DMS153 treated with DMSO at 0.1 percent for 48 hours (cell line): Measurements from ENCODE around the gene CCNY.

Experiments used
- DNase-seq: peaks from one replicate; lab custom pipeline; 2025; ENCODE audit not compliant: unreplicated experiment; lab: John Stamatoyannopoulos, UW

CCNY gene

GRCh38 chr10:35546824-35547225 is 210.5 kb downstream of the CCNY start:
- DNase-seq = no peak

- DNase-seq = no peak
Observed at GRCh38 chr10:35552650-35553342, 216.5 kb downstream of the CCNY start.

DNA sequence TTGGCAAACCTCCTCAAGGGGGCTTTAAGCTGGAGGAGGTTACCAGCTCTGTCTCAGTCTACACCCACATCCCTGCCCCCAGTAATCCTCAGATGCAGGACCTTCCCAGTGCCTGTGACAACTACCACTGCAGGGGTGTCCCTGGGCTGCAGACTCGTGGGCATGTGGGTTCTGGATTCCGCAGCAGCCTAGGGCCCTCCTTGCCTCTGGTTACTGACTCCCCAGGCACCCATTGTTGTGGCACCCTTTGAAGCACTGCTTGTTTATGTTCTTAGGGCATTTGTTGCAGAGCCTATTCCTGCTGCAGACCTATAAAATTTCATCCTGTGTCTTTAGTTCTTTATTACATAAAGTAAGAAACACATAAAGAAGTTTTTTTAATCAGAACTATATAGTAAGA is 217.7 kb downstream of the CCNY start:
- no peak for DNase-seq

DNA sequence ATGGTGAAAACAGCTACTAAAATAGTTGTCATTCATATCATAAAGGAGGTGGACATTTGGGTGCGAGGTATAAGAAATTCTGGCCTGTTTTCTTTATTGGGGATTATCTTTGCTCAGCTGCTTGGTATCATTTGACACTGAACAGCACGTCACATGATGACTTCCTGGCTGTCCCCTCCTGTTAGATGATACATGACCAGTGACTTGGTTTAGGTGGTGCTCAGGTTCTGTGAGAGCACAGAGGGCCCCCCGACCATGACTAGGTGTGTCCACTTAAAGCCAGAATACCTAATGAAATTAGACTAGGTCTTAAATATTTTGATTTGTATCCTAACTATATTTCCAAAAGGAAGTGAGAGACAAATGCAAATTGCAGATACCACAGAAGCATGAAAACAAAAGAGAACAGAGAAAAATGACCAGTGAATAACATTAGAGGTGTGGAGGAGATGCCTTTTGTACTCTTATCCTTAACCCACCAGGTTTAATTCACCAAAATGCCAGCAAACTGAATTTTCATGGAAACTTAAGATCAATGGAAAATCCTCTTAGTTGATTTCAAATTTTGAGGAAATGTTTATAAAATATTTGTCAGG is 218.2 kb downstream of the CCNY start:
- DNase-seq = no peak

- no peak for DNase-seq
Observed at GRCh38 chr10:35555962-35556930, 219.9 kb downstream of the CCNY start.

DNA sequence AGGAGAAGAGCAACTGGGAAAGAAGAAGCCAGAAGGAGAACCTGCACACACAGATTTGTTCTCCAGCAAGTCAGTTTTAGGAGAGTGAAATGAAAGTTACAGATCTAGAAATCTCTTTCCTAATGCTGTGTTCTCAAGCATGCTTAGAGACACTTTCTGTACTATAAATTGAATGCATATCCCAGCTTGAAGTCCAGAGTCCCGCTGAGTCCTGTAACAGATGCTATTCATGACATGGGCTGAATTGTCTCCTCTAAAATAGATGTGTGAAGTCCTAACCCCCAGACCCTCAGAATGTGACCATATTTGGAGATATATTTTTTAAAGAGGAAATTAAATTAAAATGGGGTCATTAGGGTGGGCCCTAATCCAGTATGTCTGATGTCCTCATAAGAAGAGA is 222.0 kb downstream of the CCNY start:
- no peak for DNase-seq

- no peak for DNase-seq
Observed at GRCh38 chr10:35559416-35559815, 223.1 kb downstream of the CCNY start.

DNA sequence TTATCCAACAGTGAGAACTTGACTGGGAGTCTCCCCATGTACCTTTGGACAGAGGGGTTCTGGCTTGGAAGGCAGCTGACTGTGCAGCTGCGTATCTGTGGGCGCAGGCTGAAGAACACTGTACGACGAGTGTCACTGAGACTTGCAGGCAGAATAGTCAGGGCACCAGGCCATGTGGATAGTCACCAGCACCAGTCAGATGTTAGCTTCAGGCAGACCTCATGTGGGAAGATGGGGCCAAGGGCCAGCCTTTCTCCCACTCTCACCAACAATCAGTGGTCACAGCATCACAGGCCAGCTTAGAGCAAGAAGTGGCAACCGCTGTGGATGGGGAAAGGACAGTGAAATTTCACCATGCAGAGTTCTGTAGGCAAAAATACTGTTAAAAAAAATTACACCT is 225.4 kb downstream of the CCNY start:
- DNase-seq = no peak

- DNase-seq = no peak
Observed at GRCh38 chr10:35562427-35562826, 226.1 kb downstream of the CCNY start.

GRCh38 chr10:35563261-35563891 is 227.1 kb downstream of the CCNY start:
- DNase-seq = peak; percentile 2

DNA sequence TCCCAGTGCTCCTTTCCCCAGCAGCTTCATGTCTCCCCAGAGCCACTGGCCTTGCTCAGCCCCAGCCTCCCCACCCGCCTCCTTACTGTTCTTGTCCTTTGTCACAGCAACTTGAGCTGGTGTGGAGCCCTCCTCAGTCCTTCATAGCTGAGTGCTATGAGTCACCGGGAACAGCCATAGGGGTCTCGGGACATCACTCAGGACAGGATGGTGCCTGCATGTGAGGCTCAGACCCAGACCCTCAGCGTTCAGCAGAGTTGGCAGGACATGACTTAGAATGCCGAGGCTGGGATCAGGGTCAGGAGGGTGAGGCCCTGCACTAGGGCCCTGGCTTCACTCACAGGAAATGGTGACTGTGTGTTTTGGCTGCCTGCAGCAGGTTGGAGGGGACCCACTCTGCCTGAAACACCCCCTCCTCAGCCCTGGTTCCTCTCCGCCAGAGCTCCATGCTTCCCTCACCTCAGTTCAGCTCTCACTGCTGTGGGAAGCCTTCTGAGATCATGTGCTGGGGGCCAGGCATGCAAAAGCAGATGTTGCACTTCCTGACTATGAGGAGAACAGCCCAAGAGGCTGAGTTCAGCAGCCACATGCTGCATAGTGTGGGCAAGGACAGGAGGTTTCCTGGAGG is 228.1 kb downstream of the CCNY start:
- DNase-seq = no peak

GRCh38 chr10:35565602-35566081 is 229.3 kb downstream of the CCNY start:
- DNase-seq = no peak

DNA sequence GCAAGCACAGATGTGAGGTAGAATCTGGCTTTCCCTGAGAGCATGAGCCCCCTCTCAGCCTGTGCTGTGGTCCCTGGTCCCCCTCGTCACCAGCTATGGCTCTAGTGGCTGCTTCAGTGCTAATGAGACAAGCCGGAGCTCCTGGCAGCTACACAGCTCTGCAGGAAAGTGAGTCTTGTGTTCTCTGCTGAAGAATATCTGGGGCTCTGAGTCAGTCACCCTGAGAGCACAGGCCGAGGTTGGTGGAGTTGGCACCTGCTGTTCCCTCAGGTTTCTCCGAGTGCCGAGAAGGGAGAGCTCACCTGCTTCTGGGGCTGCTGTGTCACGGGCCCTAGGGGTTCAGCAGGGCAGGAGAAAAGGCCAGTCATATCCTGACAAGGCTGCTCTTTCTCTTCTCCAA is 231.6 kb downstream of the CCNY start:
- DNase-seq = no peak

- no peak for DNase-seq
Observed at GRCh38 chr10:35568483-35569015, 232.2 kb downstream of the CCNY start.

GRCh38 chr10:35569111-35569707 is 232.9 kb downstream of the CCNY start:
- no peak for DNase-seq

DNA sequence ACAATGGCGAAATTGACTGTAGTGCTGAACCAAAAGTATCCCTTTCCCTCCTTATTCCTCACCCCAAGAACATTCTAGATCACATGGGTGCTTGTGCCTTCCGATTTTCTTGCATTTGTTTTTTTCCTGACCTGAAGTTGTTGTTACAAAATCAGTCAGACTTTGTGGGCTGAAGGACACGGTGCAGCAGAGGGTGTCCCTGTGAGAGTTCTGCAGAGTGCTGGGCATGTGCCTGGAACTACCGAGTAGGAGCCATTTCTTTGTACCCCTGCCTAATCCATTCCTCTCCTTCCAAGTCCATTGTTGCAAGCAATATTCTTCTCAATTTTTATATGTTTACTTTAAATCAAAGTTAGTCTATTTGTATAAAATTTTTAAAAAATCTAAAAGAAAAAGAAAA is 233.5 kb downstream of the CCNY start:
- DNase-seq = no peak

DNA sequence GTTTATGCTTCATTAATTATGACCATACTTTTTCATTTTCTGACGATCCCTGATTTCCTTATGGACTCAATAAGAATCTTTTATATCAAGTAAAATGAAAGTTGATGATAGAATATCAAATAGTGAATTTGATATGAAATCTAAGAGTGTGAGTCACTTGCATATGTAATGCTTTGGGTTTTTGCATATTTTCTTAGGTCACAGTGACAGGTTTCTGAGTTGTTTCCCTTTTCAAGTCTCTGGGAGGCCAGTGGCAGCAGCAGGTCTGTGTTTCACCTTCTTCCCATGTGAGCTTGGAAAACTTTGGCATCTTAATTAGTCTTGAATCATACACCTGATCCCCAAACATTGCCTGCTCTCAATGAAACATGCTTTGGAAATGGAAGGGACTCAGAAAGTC is 234.1 kb downstream of the CCNY start:
- DNase-seq = no peak

DNA sequence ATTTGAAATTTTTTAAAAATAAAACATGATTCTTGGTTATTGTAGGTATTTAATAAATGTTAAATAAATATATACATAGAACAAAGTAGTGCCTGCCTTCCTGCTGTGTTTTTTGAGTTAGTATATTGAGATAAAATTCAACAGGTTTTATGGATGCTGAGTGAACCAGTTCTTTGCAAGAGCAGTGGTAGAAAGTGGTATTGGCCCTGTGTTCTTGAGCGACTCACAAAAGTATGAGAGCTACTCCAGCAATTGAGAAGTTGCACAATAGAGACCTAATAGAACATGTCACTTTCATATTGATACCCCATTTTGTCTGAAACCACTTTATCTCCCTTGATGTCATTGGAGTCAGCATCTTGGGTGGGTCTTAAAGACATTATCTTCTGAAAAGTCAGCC is 236.3 kb downstream of the CCNY start:
- no peak for DNase-seq

DNA sequence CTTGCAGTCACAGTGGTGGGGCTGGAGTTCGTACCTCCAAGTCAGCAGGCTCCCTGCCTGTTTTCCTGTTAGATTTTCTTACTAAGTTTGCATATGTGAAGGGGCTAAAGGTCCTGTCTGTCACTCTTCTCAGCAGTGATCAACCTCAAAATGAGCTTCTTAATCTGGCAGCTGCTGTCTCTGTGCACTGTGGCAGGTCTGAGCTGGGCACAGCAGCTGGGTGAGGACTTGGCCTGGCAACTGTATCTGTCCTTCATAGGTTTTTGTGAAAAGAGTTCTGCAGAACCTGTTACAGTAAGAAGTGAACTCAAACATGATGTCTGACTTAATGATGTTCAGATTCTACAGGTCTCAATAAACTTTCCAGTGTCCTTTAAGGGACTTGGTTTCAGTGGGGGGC is 237.5 kb downstream of the CCNY start:
- no peak for DNase-seq

DNA sequence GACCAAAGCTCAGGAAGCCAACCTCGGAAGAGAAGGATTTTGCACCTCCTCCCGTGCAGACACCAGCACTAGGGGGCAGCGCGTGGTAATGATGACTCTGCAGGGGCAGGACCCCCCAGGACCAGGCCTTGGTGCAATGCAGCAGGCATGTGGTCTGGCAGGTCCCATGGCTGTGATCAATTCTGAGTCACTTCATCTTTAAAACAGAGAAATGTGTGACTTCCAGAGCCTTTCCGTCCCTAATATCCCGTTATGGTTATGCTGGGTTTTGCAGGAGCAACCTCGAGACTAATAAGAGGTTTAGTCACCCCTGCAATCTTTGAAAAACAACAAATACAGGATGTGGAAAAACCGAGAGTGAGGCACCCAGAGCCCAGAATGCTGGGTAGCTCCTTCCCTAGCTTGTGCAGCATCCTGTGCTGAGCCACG is 238.6 kb downstream of the CCNY start:
- DNase-seq = no peak
